ENCODE measurements around the gene SMAD7.

Gene SMAD7

GRCh38 chr18:48974304-48975119, 23.7 kb upstream of the SMAD7 start:
- no peak for TF ChIP-seq ZFX (IDR thresholded peaks at IDR 0.05)
- TF ChIP-seq CTCF (conservative IDR thresholded peaks at IDR 0.05): no peak
- no peak overlapping the region for H3K27ac ChIP-seq

GRCh38 chr18:48973731-48974130, 23.0 kb upstream of the SMAD7 start:
- TF ChIP-seq CTCF (conservative IDR thresholded peaks at IDR 0.05) (no peak), ZFX (IDR thresholded peaks at IDR 0.05) (no peak)
- H3K27ac ChIP-seq: no peak overlapping the region

GRCh38 chr18:48968412-48969215, 17.8 kb upstream of the SMAD7 start:
- no peak for TF ChIP-seq CTCF (conservative IDR thresholded peaks at IDR 0.05)
- TF ChIP-seq ZFX (IDR thresholded peaks at IDR 0.05): no peak
- no peak overlapping the region for H3K27ac ChIP-seq

- TF ChIP-seq CTCF (conservative IDR thresholded peaks at IDR 0.05) (no peak), ZFX (IDR thresholded peaks at IDR 0.05) (no peak)
- H3K27ac ChIP-seq: no peak overlapping the region
These were observed 16.8 kb upstream of the SMAD7 start for GRCh38 chr18:48967545-48967944.

GRCh38 chr18:48966523-48966922, 15.8 kb upstream of the SMAD7 start:
- TF ChIP-seq CTCF (conservative IDR thresholded peaks at IDR 0.05) (no peak), ZFX (IDR thresholded peaks at IDR 0.05) (no peak)
- no peak overlapping the region for H3K27ac ChIP-seq

GRCh38 chr18:48963586-48964470, 13.1 kb upstream of the SMAD7 start:
- TF ChIP-seq ZFX (IDR thresholded peaks at IDR 0.05) (no peak), CTCF (conservative IDR thresholded peaks at IDR 0.05) (no peak)
- no peak overlapping the region for H3K27ac ChIP-seq
